Measurements from ENCODE around the gene LMBR1L. TPM values are rescaled to one million over a fixed set of nuclear protein-coding genes. Genes with fewer than 3 reads are reported as not detected.

LMBR1L gene
- total RNA-seq, 1 experiment from 2014 or later, result 47.2 TPM

- Histone ChIP-seq H3K4me3 (ENCODE audit: low read depth, low read length, poor library complexity, severe bottlenecking) (no peak overlapping the region), H3K9me3 (ENCODE audit: low read depth, low read length, poor library complexity, severe bottlenecking) (no peaks in the 10 kb centered on the region), H3K4me1 (ENCODE audit: insufficient read depth, low read length, poor library complexity, severe bottlenecking) (no peaks in the 10 kb centered on the region), H3K27ac (ENCODE audit: low read depth, low read length, poor library complexity, severe bottlenecking) (no peak overlapping the region), H3K27me3 (replicated peaks; ENCODE audit: insufficient read depth, low read depth, low read length, poor library complexity) (no peaks in the 10 kb centered on the region), H3K36me3 (ENCODE audit: insufficient read depth, low read length, poor library complexity, severe bottlenecking) (no peaks in the 10 kb centered on the region)
- BruUV-seq (replicated peaks), result no TSS peak
- ChIA-PET POLR2A (ENCODE audit: low non-redundant PET) (interaction anchor here (0.6 kb wide), 1 partner anchor 28 kb away, joined by 4 read pairs; no protein-coding TSS in a partner anchor), CTCF (interaction anchor here (0.5 to 3.4 kb wide), 8 partner anchors 9 to 124 kb away, joined by 3 to 34 read pairs (median 4); partner anchors contain the start of gene TUBA1B)
- intact Hi-C loops (cut with micrococcal nuclease; ENCODE audit: unreplicated experiment), result loop anchor here (2.0 kb wide), 2 partner anchors 32 to 56 kb away; no protein-coding TSS in a partner anchor
- TF ChIP-seq, protein P1, sequence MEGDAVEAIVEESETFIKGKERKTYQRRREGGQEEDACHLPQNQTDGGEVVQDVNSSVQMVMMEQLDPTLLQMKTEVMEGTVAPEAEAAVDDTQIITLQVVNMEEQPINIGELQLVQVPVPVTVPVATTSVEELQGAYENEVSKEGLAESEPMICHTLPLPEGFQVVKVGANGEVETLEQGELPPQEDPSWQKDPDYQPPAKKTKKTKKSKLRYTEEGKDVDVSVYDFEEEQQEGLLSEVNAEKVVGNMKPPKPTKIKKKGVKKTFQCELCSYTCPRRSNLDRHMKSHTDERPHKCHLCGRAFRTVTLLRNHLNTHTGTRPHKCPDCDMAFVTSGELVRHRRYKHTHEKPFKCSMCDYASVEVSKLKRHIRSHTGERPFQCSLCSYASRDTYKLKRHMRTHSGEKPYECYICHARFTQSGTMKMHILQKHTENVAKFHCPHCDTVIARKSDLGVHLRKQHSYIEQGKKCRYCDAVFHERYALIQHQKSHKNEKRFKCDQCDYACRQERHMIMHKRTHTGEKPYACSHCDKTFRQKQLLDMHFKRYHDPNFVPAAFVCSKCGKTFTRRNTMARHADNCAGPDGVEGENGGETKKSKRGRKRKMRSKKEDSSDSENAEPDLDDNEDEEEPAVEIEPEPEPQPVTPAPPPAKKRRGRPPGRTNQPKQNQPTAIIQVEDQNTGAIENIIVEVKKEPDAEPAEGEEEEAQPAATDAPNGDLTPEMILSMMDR (conservative IDR thresholded peaks at IDR 0.05; ENCODE audit: low read depth, low read length), result peak; percentile 72
- TF ChIP-seq EZH2 (IDR thresholded peaks at IDR 0.05; ENCODE audit: borderline replicate concordance, low read depth, low read length, poor library complexity, severe bottlenecking), result no peak
- peak; percentile 53 for DNase-seq (ENCODE audit: low spot score)
Observed at GRCh38 chr12:49121047-49121696, 10.5 kb upstream of the LMBR1L start.

- Histone ChIP-seq H3K4me3 (ENCODE audit: low read depth, low read length, poor library complexity, severe bottlenecking) (peak overlapping the region; percentile 95), H3K9me3 (ENCODE audit: low read depth, low read length, poor library complexity, severe bottlenecking) (no peaks in the 10 kb centered on the region), H3K27me3 (replicated peaks; ENCODE audit: insufficient read depth, low read depth, low read length, poor library complexity) (no peaks in the 10 kb centered on the region), H3K36me3 (ENCODE audit: insufficient read depth, low read length, poor library complexity, severe bottlenecking) (no peaks in the 10 kb centered on the region), H3K27ac (ENCODE audit: low read depth, low read length, poor library complexity, severe bottlenecking) (peak overlapping the region; percentile 57), H3K4me1 (ENCODE audit: insufficient read depth, low read length, poor library complexity, severe bottlenecking) (peaks cover 8% of the 10 kb centered on the region)
- TF ChIP-seq, protein P1 (conservative IDR thresholded peaks at IDR 0.05; ENCODE audit: low read depth, low read length), result no peak
- no peak for TF ChIP-seq EZH2 (IDR thresholded peaks at IDR 0.05; ENCODE audit: borderline replicate concordance, low read depth, low read length, poor library complexity, severe bottlenecking)
- intact Hi-C loops (cut with micrococcal nuclease; ENCODE audit: unreplicated experiment), result loop anchor here (5.0 kb wide), 1 partner anchor 99 kb away; no protein-coding TSS in a partner anchor
- DNase-seq (ENCODE audit: low spot score), result no peak
- no TSS peak for BruUV-seq (replicated peaks)
- POLR2A ChIA-PET (ENCODE audit: low non-redundant PET), result no interaction called here
- CTCF ChIA-PET, result interaction anchor here (1.3 to 3.2 kb wide), 2 partner anchors 13 to 23 kb away, joined by 10 to 19 read pairs; no protein-coding TSS in a partner anchor
Observed at GRCh38 chr12:49111206-49111605, 559 bp upstream of the LMBR1L start.

DNA sequence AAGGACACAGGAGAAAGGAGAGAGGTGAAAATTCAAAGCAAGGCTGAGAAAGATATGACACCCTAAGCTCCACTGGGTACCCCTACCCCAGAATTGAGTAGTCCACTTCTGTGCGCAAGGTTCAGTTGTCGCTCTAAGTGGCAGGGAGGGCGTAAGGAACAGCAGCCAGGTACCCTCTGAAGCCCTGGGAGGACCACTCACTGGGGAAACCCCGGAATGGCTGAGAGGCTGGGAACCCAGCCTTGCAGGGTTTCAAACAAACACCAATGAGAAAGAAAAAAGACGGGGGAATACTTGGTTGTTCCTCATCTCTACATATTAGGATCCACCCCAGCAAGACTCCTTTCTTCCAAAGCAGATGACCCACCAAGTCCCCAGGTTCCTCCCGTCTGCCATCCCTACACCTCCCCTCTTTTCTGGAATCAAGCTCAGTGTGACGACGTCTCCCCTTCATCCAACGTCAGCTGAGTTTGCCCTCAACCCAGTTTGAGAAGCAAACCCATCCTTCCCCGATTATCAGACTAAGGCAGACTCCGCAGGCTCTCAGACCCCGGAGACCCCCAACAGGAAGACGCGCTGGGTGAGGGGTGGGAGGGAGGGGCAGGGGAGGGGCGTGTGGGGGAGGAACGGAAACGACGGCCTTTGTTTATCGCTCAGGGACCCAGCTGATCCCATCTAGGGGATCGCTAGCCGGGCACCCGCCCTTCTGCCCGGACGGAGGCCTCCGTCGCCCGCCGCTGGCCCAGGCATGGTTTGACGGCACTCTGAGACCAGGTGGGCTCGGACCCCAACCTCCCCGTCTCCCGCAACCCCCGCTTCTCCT lies 795 bp downstream of the LMBR1L start:
- H3K27me3 ChIP-seq (replicated peaks; ENCODE audit: insufficient read depth, low read depth, low read length, poor library complexity), result no peaks in the 10 kb centered on the region
- H3K27ac ChIP-seq (ENCODE audit: low read depth, low read length, poor library complexity, severe bottlenecking), result peak overlapping the region; percentile 81
- TF ChIP-seq, protein P1 (conservative IDR thresholded peaks at IDR 0.05; ENCODE audit: low read depth, low read length), result no peak
- TF ChIP-seq EZH2 (IDR thresholded peaks at IDR 0.05; ENCODE audit: borderline replicate concordance, low read depth, low read length, poor library complexity, severe bottlenecking), result no peak
- BruUV-seq (replicated peaks), result TSS peak; percentile 42
- H3K4me3 ChIP-seq (ENCODE audit: low read depth, low read length, poor library complexity, severe bottlenecking), result peak overlapping the region; percentile 95
- intact Hi-C loops (cut with micrococcal nuclease; ENCODE audit: unreplicated experiment), result loop anchor here (5.0 kb wide), 1 partner anchor 98 kb away; no protein-coding TSS in a partner anchor
- POLR2A ChIA-PET (ENCODE audit: low non-redundant PET), result interaction anchor here (0.5 to 0.7 kb wide), 3 partner anchors 20 to 651 kb away, joined by 3 to 8 read pairs (median 4); no protein-coding TSS in a partner anchor
- DNase-seq (ENCODE audit: low spot score), result no peak
- no peaks in the 10 kb centered on the region for H3K9me3 ChIP-seq (ENCODE audit: low read depth, low read length, poor library complexity, severe bottlenecking)
- peaks cover 8% of the 10 kb centered on the region for H3K4me1 ChIP-seq (ENCODE audit: insufficient read depth, low read length, poor library complexity, severe bottlenecking)
- CTCF ChIA-PET, result interaction anchor here (1.0 to 3.2 kb wide), 2 partner anchors 11 kb away, joined by 3 to 19 read pairs; no protein-coding TSS in a partner anchor
- H3K36me3 ChIP-seq (ENCODE audit: insufficient read depth, low read length, poor library complexity, severe bottlenecking), result no peaks in the 10 kb centered on the region

All from A673 (cell line).